ENCODE results near the gene MICAL2.

DNA sequence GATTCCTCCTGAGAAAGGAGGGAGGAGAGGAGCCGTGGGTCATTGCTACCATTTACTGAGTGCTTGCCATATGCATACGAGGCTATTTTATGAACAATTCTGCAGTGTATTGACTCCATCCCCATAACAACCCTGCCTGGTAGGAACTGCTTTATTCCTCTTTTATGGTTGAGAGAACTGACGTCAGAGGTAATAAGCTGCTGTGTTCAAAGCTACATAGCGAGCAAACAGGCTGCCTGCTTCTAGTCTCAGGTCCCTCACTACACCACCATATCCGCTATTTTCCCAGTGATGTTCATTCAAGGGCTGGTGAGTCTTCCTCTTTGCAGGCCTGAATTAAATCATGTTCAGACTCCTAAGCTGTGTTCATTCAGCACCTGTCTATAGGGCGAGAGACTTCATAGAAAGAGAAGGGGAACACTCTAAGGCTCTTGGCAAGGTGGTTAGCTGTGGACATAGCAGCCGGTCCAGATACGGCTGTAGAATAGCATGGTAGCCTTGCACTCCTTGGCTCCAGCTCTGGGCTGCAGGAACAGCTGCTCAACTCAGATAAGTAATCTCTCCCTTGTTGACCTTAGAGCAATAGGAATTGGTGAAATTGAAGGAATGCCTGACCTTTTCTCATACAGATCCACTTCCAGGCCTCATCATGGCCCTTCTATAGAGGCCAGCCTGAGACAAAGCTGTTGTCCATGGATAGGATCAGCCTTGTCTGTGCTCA lies 82.6 kb downstream of the MICAL2 start:
- TF ChIP-seq, protein P1, sequence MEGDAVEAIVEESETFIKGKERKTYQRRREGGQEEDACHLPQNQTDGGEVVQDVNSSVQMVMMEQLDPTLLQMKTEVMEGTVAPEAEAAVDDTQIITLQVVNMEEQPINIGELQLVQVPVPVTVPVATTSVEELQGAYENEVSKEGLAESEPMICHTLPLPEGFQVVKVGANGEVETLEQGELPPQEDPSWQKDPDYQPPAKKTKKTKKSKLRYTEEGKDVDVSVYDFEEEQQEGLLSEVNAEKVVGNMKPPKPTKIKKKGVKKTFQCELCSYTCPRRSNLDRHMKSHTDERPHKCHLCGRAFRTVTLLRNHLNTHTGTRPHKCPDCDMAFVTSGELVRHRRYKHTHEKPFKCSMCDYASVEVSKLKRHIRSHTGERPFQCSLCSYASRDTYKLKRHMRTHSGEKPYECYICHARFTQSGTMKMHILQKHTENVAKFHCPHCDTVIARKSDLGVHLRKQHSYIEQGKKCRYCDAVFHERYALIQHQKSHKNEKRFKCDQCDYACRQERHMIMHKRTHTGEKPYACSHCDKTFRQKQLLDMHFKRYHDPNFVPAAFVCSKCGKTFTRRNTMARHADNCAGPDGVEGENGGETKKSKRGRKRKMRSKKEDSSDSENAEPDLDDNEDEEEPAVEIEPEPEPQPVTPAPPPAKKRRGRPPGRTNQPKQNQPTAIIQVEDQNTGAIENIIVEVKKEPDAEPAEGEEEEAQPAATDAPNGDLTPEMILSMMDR (IDR thresholded peaks at IDR 0.05) = no peak
- TF ChIP-seq POLR2AphosphoS5 (IDR thresholded peaks at IDR 0.05) = no peak
